Adrenal gland (tissue), 5 donors: ENCODE data around the gene OAS2.

Experiments
- CTCF ChIP-seq, 6 experiments: fragments of 450-650 bp in 4 of 6; fragments of 200-600 bp in 2 of 6; sonication (generic) in 1 of 6; IDR thresholded peaks; 1 replicate in 5 of 6; 2 replicates in 1 of 6; pipeline versions ENCODE4 v1.5.1 to v1.8.0; 2016 to 2021; ENCODE audit warnings: antibody characterized with exemption in 6 of 6, mild to moderate bottlenecking in 2 of 6, moderate library complexity in 1 of 6
- POLR2A ChIP-seq, 2 donors: fragments of 450-650 bp; IDR thresholded peaks; one replicate each; pipeline ENCODE4 v1.6.1; 2017; ENCODE audit warnings: antibody characterized with exemption in 2 of 2, mild to moderate bottlenecking in 2 of 2, moderate library complexity in 1 of 2
- donor health status: DM: no; HTN: no; CAD: no.

GRCh38 chr12:112974904-112975303, 3.4 kb upstream of the OAS2 start:
- no peak for TF ChIP-seq POLR2A (IDR thresholded peaks at IDR 0.05)
- no peak for TF ChIP-seq CTCF (IDR thresholded peaks at IDR 0.05)
